ENCODE results near the gene LYAR. TPM values are rescaled to one million over a fixed set of nuclear protein-coding genes. Genes with fewer than 3 reads are reported as not detected.

The LYAR gene
- total RNA-seq (2022; extraction: Qiagen RNA extraction; ENCODE audit: low read depth), result 28.2 to 41.1 TPM (median 32.7 TPM) in 5 replicates

GRCh38 chr4:4289941-4290850, at the start of gene LYAR, which contains the start of gene ZBTB49:
Gene LYAR (minus strand): TSS chr4:4290154. CDS start chr4:4283742, 6,412 bp downstream.
Gene ZBTB49 (plus strand): TSS chr4:4290251. CDS start chr4:4299946, 9,695 bp downstream.

DNA sequence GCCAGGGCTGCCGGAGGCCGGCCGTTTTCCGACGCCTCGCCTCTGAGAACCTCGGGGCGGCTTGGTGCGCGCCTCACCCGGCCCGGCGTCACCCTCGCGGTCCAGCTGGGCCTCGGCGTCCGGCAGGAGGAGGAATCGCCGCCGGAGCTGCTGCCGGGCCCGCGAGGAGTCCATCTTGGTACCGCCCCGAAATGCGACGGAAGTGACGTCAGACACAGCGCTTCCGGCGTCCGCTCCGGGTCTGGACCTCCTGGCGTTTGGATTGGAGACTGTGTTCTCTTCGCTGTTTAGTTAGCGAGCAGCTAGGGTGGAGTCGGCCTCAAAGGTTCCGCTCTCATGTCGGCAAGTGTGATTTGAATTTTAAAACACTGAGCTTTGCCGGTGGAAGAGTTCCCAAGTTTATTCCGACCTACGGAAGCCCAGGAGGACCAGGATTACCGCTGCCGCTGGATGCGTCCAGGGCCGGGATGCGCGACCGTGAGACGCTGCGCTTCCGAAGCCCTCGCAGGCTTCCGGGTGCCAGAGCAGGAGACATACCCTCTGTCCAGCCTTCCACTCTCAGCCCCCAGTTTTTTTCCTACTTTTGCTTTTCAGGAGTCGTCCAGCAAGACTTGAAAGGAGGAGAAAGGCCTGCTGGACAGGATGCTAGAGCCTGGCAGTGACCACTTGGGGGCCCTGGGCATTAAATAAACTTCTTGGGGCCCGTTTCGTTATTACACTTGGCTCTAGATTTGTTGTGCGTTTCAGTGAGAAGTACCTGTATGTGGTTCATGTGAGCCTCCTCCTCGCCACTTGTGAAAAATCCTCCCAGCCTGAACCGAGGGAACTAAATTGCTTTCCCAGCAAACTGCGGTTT, 41.7 kb downstream of the LYAR start, which contains the start of gene TMEM128:
Gene TMEM128, minus strand, starts transcription at position 195 of the 856 bp plus-strand sequence. Its CDS starts 21 bp downstream, at position 174.

DNA sequence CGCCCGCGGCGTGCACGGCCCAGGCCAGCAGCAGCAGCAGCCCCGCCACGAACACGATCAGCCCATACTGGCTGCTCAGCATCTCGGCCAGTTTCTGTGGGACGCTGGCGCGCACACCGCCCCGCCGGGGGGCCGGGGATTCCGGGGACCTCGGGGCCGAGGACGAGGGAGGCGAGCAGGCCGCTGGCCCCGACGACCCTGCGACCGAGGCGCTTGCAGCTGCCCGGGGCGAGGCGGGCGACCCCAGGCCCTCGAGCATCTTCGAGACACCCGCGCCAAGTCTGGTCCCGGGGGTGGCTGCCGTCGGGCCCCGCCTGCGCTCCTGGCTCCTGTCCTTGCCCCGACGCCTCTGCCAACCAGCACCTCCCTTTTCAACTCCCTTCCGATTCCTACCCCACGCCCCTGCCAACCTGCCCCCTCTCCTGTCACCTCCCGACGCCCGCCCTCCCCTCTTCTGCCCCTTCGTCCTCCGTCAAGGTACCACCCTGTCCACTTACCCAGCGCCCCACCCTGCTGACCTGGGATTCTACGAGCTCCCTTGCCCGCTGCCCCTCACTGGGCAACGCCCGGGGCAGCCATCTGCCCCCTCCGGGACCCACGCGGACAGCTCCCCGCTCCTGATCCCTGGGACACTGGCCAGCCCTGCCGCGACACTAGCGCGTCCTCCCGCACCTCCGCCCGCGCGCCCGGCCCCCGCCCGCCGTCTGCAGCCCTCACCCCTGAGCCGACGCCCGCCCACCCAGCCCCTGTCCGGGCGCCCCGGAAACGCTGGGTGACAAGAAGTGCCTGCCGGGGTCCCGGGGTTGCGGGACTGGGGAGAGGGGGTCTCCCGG, 63.1 kb downstream of the LYAR start, which contains the start of gene OTOP1:
Gene OTOP1, minus strand, starts transcription at position 324 of the 833 bp plus-strand sequence. Its CDS starts 65 bp downstream, at position 259.

Other genes starting within 250 kb of the LYAR start
- not detected in 5 replicates for gene OTOP1, start 63.2 kb downstream of the LYAR start, total RNA-seq (2022; extraction: Qiagen RNA extraction; ENCODE audit: low read depth)
- gene TMEM128, start 41.9 kb downstream of the LYAR start, total RNA-seq (2022; extraction: Qiagen RNA extraction; ENCODE audit: low read depth), result 7.3 to 12.4 TPM (median 11.3 TPM) in 5 replicates
- 2.1 to 3.1 TPM (median 2.7 TPM) in 5 replicates for gene ZBTB49, start 97 bp upstream of the LYAR start, total RNA-seq (2022; extraction: Qiagen RNA extraction; ENCODE audit: low read depth)
- 0.88 to 1.5 TPM (median 1.2 TPM) in 5 replicates for gene NSG1, start 96.9 kb upstream of the LYAR start, total RNA-seq (2022; extraction: Qiagen RNA extraction; ENCODE audit: low read depth)

All from A549 treated with RU486 at 1 μM for 4 hours (cell line).